DMS153 treated with DMSO at 0.1 percent for 48 hours (cell line): ENCODE results near the gene STK4.

Experiments
- DNase-seq: peaks from one replicate; lab custom pipeline; 2025; ENCODE audit not compliant: unreplicated experiment; lab: John Stamatoyannopoulos, UW

The STK4 gene

DNA sequence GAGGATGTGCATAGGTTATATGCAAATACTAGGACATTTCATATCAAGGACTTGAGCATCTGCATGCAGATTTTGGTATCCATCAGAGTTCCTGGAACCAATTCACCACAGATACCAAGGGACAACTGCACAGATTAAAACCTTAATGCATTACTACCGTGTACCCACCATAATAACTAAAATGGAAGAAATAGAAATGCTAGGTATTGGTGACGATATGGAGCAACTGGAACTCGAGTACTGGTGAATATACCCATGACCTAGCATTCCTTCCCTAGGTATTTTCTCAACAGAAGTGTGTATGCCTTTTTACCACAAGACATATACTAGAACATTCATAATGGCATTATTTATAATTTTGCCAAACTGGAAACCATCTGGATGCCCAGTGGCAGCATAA, 116.2 kb downstream of the STK4 start:
- DNase-seq: no peak

DNA sequence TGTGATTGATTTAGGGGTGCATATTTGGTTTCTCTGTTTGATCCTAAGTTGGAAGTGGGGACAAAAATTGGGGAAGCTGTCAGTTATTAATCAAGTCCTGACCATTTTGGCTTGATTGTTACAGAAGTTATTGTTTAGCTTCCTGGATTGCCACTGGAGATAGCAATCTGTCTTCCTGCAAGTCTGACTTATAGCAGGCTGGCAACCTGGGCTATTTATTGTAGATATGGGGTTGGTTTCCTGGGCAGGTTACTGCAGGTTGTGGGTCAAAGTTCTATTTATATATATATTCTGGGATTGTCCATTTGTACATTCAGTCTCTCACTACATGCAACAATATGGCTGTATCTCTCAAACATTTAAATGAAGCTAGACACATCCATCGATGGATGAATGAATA, 116.8 kb downstream of the STK4 start:
- no peak for DNase-seq

DNA sequence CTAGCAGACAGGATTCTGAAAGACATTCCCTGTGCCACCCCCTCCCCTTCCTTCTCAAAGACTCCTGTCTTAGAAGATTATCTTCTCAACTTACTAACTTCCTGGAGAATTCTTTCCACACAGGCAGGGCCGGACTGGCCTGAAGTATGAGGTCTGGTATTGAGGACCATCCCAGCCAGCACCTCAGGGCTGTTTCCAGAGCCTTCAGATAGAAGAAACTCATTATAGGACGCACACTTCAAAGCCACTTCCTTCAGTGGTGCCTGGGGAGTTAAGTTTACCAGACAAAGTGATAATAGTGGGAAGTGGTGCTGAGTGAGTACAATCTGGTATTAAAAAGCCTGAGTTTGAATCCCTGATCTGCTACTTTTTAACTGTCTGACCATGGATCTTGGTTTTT, 119.0 kb downstream of the STK4 start:
- no peak for DNase-seq

DNA sequence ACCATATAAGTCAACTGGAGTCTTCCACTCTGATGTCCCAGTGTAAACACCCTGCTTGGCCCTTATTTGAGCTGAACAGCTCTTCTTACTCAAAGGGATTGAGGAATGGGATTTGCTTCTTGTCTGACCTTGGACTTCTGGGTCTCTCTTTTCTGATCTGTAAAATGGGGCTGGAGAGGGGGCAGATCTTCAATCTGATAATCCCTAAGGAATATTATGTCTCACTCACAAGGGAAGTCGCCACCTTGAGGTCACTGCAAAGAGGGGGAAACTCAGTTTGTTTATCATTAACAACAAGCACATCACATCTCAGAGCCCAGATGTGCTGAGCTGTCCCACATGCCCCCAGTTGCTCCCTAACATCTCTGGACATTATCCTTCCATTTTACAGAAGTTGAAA, 119.6 kb downstream of the STK4 start:
- DNase-seq: no peak

DNA sequence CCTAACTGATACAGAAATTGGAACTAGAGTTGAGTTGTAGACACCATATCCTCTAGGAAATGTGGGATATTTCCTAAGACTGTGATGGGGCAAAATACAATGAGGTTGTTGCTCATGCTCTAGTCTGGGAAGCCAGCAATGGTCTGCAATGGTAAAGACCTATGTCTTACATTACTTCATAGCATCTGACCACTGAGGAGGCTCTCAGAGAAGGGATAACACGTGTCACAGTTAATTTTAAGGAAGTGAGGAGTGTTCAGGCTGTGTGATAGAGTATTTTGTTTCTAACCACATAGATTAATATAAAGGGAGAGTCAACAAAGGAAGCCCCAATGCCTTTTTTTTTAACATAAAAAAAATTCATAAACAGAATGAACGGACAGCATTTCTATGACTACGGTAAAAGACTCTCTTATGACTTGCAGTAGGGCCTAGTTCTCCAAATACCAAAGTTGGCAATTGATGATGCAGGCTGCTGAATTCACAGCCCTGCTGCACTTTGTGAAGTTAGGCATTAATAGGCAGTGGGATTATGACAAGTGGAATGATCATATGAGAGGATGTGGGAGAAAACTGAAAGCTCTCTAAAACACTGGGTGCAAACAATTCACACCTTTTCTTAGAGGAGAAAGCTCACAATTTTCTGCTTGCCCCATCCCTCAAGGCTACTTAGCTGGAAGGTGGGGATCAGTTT, 120.9 kb downstream of the STK4 start:
- DNase-seq: no peak

DNA sequence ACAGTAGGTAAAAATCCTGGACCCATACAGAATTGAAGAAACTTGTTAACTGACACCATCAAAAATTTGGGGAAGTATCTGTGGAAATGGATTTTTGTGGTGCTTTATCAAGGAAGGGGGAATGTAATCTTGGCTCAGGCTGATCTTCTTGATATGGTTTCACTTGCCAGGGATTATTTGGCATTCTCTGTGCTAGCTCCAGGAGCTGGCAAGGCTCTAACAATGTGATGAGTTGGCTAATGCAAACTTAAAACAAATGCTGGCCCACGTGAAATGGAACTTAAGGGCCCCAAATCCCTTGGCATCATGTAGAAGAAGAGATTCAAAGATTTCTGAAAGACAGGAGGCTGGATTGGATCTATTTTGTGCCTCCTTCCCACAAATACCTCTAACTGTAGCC, 121.5 kb downstream of the STK4 start:
- no peak for DNase-seq

DNA sequence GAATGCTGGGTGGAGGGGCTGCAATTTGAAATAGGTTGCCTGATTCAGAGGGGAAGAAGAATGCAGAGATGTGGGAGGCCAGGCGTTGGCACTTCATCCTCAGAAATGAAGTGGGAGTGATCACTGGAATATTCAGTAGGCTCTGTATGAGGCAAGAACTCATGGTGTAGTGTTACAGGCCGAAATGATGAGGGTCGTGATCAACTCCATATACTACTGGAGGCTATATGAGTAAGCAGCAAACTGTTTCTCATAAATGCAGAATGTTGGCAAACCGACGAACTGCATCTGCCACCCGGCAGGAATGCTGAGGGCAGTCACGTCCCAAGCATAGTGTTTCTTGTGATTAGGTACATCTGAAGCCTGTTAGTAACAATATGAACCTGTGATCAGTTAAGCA, 121.9 kb downstream of the STK4 start:
- no peak for DNase-seq

DNA sequence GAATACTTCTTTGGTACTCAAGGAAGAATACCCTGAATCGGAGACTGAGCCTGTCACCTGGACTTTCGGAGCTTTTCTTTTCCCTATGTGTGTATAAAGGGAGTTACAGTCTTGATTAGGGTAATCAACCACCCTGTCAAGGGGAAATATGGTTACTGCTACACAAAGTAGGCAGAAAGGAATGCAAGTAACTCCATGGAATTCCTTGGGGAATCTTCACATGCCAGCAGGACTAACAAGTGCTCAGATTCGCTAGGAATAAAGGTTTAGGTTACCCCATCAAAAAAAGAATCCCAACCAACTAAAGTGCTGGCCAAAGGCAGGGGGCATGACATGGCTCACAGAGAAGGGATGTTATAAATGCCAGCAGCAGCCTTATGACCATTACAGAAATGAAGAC, 124.2 kb downstream of the STK4 start:
- DNase-seq: no peak

DNA sequence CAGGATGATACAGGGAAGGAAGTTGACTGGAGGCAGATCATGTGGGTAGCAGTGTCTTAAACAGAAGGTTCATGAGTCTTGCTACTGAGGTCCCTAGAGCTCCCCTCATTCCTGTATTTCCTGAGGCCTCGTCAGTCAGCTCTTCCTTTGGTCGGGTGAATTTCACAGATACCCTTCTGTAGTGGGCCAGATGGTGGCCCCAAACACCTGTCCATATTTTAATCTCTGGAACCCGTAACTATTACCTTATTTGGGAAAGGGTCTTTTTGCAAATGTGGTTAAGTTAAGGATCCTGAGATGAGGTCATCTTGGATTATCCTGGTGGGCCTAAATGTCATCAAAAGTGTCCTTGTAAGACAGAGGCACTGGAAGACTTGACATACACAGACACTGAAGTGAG, 125.1 kb downstream of the STK4 start:
- no peak for DNase-seq

DNA sequence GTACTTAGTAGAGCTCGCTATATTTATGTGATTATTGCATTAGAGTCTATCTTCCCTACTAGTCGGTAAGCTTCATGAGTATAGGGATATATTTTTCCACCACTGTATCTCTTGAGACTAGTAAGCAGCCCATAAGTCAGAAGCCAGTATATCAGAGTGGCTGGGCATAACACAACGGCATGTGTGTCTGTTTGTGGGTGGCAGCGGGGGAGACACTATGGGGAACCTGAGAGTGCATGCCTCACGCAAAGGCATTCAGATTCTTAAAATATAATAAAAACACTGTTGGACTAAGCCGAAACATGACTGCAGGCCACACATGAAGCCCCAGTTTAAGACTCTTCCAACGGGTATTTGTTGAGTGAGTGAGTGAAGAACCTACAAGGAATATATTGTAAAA, 126.6 kb downstream of the STK4 start:
- DNase-seq: no peak

DNA sequence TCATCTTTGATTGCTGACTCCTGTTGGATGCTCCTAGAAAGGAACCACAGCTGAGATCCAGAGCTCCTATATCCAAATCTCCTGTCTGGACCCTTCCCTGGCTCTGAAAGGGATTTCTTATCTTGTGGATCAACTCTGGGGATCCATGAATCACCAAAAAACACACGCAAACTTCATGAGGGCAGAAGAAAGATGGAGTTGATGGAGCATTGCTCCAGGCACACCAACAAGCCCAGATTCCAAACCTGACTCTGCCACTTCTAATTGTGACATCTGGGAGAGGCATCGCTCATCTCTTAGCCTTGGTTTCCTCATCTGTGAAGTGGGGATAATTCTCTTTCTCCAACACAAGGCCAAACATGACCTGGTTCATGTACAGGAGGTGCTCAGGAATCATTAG, 127.9 kb downstream of the STK4 start:
- DNase-seq: no peak

DNA sequence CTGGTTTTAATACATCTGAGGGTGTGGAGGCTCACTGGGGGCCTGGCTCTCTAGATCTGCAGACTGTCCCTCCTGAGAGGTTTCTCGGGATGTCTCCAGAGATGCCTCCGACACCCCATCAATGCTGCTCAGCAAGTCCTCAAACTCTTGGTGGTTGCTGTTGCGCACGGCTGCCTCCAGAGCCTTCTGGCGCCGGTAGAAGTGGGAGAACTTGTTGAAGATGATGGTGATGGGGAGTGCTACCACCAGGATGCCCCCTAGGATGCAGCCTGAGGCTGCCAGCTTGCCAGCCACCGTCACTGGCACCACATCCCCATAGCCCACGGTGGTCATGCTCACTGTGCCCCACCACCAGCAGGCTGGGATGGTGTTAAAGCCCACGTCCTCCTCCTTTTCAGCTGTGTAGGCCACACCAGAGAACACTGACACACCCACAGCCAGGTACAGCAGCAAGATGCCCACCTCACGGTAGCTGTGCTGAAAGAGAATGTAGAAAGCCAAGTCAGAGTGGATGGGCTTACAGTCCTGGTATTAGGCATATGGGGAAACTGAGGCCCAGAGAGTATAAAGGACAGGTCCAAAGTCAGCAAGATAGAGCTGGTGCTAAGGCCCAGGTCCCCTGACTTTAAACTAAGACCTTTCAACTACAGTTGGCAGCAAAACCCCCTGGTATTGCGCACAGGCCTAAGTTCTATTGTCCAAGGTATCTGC, 128.7 kb downstream of the STK4 start:
- no peak for DNase-seq

DNA sequence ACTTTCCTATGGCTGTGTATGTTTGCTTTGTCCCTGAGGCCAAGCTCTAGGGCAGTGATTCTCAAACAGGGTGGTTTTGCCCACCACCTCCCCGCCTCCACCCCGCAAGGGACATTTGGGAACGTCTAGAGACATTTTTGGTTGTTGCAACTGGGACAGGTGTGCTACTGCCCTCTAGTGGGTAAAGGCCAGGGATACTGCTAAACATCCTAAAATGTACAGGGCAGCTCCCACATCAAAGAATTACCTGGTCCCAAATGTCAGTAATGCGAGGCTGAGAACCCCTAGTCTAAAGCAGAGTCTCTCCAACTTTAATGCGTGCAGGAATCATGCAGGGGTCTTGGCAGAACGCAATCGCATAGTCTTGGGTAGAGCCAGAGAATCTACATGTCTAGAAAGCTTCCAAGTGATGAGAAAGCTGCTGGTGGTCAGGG, 129.5 kb downstream of the STK4 start:
- peak; percentile 7 for DNase-seq

DNA sequence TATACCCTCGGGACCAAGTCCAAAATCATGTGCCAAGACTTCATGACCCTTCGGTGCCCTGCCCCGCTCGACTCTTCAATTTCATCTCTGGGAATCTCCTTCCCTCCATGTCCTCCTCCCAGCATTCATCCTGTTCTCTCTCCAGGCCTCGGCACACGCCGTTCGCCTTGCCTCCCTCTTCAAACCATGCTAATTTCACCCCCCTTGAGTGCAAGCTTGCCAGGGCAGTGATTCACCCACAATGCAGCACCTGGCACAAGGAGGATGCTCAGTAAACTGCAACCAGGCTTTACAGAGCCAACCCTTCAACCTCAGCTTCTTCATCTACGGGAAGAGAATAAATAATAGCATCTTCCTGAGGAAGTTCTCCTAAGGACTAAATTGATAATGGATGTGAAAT, 130.5 kb downstream of the STK4 start:
- no peak for DNase-seq

DNA sequence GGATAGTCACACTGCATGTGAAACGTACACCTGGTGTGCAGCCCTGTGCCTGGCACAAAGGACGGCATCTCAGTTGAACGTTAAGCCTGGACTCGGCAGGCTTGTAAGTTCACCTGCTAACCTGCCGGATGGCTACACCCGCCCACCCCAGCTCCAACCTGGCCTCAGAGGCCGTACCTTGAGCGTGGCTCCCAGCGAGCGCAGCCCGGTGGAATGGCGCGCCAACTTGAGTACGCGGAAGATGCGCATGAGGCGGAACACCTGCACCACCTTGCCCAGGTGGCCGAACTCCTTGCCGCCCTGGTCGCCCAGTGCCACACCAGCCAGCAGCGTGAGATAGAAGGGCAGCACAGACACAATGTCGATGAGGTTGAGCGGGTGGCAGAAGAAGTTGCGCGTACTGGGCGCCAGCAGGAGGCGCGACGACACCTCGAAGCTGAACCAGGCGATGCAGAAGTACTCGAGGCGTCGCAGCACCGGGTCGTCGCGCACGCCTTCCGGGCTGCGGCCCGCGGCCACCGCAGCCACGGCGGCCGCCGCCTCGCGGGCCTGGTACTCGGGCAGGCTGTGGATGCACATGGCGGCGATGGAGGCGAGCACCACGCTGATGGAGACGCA, 131.3 kb downstream of the STK4 start:
- DNase-seq: no peak

DNA sequence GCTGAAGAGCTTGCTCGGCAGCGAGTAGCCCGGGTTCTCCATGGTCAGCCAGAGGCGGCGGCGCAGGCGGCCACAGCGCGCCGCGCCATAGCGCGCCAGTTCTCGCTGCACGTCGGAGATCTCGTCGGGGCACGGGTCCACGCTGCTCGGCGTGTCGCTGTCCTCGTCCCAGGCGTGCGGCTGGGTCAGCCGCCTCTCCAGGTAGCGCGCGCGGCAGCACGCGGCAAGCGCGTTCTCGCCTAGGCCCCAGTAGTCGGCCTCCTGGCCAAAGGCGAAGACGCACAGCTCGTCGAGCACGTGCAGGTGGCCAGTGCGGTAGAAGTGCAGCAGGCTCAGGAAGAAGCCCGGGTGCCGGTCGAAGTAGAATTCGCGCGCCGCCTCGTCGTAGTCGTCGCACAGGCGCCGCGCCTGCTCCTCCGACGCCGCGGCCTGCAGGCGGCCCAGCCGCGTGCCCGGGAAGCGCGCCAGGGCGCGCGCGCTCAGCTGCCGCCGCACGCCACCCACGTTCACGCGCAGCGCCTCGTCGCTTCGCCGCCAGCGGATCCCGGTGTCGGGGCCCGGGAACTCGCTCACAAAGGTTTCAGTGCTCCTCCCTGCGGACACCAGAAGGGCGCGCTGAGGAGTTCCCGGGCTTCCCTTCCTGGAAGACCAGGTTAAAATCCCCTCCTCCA, 131.9 kb downstream of the STK4 start:
- DNase-seq: no peak

DNA sequence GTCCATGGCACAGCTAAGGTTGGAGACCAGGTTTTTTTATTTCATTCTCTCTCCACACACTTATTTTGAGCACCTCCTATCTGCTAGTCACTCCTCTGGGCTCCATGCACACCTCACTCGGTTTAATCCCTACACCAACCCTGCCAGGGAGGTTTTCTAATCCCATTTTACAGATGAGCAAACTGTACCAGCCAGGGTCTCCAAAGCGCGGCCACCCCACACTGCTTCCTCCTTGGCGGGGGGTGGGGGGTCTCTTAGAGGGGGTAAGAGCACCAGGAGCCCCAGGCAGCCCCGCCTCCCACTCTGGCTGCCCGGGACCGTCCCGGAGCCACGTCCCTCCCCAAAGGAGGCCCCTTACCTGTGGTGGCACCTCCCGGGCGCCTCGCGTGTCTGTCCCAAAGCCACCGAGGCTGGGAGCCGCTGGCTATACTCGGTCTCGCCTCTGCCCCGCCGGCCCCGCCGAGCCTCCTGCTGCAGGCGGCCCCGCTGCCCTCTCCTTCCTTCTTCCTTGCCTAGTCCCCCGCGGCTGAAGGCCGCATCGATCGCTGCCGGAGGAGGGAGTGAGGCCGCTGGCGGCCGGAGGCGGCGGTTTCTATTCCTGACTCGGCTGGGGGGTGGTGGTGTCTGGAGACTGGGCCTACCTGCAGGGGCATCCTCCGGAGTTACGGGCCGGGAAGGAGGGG, 134.4 kb downstream of the STK4 start, which contains the start of gene KCNS1:
Gene KCNS1 (minus strand): TSS at position 565 of the 683 bp plus-strand sequence. CDS start 1,891 bp downstream, outside the sequence.
- no peak for DNase-seq

DNA sequence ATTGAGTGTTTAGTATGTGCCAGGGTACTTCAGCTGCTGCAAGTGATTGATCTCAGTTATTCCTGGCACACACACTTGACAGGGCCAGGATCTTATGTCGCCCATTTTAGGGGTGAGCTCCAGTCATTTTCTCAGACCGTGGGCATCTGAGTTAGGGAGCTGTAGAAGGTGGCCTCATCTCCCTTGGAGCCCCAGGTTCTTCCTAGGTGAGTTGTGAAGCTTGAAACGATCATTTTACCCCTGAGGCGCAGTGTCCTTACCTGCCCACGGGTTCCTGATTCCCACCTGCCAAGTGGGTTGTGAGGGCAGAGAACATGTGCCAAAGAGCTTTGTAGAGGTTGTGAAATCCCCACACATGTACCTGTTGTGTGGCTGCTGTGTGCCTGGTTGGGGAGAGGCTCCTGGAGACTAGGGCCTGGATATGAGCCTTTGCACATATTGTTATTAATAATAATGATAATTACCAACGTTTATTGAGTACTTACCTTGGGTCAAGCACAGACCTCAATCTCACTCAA, 135.1 kb downstream of the STK4 start:
- DNase-seq: no peak

DNA sequence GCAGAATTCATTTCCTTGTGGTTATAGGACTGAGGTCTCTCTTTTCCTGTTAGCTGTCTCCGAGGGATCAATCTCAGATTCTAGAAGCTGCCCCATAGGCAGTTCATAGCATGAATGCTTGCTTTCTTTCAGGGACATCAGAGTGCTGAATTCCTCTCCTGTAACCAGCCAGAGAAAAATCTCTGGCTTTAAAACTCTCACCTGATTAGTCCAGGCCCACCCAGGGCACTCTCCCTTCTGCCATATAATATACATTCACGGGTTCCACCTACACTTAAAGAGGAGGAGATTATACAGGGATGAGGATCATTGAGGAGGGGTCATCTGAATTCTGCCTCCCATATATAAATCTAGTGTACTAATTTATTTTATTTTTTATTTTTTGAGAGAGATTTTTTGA, 136.8 kb downstream of the STK4 start:
- DNase-seq: no peak

DNA sequence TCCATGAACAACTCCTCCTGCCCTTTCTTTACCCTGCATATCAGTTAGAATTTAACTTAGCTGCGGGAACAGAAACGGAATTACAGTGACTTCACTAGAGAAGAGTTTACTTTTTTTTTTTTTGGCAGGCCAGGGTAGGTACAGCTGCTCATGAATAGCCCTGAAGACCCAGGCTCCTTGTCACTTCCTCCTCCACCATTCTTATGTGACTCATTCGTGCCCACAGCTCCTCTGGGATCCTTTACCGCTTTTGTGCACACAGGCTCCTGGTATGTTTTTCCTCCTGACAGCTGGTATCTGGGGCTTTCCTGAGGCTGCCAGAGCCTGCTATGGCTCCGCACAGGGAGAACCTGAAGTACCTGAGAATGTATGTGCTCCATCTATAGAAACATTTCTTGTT, 138.5 kb downstream of the STK4 start:
- no peak for DNase-seq

DNA sequence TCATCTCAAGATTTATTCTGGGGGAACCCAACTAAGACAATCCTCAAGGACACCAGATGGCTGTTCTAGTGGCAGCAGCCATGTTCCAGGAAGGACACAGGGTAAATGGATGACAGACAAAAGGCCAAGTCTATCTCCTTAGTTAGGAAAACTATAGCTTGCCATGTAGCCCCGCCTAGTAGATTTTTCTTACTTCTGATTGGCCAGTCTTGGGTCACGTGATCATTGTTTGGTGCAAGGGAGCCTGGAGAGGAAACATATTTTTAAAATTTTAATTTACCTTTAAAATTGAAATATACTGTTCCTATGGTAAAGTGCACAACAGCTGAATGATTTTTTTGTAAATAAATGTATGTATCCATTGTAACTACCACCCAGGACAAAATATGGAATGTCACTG, 139.0 kb downstream of the STK4 start:
- no peak for DNase-seq
